Stimulated activated CD4-positive, alpha-beta T cell treated with anti-CD3 and anti-CD28 coated beads, Interleukin-2, amount 100 ng/mL, for 48 hours (primary cell): ENCODE measurements around the gene CIRBP.
A peak's percentile ranks its signal among the peaks of the same experiment; 100 is the strongest.

Experiments
- DNase-seq, 2 donors: peaks; one replicate each; pipeline ENCODE4 v3.0.0-alpha.2; 2020

The CIRBP gene

GRCh38 chr19:1270213-1270853 lies 1.2 kb downstream of the CIRBP start:
- no peak for DNase-seq

- no peak for DNase-seq
These were observed 1.9 kb downstream of the CIRBP start for GRCh38 chr19:1270854-1271527.

GRCh38 chr19:1271528-1272422 lies 2.6 kb downstream of the CIRBP start:
- DNase-seq, result no peak

DNA sequence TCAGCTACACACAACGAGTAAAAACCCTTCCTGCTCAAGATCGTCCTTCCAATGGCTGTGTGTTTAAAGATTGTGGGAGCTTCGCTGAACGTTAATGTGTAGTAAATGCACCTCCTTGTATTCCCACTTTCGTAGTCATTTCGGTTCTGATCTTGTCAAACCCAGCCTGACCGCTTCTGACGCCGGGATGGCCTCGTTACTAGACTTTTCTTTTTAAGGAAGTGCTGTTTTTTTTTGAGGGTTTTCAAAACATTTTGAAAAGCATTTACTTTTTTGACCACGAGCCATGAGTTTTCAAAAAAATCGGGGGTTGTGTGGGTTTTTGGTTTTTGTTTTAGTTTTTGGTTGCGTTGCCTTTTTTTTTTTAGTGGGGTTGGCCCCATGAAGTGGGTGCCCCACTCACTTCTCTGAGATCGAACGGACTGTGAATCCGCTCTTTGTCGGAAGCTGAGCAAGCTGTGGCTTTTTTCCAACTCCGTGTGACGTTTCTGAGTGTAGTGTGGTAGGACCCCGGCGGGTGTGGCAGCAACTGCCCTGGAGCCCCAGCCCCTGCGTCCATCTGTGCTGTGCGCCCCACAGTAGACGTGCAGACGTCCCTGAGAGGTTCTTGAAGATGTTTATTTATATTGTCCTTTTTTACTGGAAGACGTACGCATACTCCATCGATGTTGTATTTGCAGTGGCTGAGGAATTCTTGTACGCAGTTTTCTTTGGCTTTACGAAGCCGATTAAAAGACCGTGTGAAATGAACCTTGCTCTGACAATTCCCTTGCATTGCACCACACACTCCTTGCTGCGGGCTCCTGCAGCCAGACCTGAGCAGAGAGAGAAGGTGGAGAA lies 3.5 kb downstream of the CIRBP start:
- DNase-seq, result no peak

DNA sequence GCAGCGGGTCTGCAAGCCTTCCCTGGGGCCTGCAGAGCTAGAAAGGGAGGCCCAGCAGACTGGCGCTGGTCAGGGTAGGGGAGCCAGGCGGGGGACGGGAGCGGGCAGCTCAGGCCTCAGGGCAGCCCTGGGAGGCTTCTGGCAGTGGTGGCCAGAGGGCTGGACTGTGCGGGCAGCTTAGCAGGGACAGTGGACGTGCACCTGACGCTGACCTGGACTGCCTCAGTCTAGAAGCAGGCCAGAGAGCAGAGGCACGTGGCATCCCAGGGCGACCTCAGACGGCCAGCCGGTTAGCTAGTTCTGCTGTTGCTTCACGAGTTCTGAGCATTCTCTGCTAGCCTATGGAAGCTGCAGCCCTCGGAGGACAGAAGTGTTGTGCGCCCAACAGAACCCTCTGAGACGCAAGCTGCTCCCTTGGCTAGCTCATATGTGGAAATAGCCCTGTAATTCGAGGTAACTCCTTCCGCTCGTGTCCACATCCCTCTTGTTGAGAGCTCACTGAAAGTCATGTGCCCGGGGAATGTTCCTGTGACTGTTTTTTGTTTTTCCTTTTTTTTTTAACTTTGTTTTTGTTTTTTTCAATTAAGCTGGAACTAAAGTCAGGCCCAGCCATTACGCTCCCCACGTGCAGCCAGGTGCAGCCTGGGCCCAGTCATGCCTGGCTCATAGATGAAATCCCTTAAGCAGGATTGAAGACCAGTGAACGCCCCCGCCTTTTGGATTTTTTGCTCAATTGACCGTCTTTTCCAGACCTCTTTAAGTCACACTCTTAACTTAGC lies 4.3 kb downstream of the CIRBP start:
- DNase-seq, result no peak

- no peak for DNase-seq
These were observed 5.1 kb downstream of the CIRBP start for GRCh38 chr19:1274081-1274851.

- no peak for DNase-seq
These were observed 5.7 kb downstream of the CIRBP start for GRCh38 chr19:1274852-1275259.

- DNase-seq, result peak; percentile 93
These were observed 6.3 kb downstream of the CIRBP start, which contains the start of gene FAM174C for GRCh38 chr19:1275260-1275975. Gene FAM174C, plus strand, starts transcription at chr19:1275530. Its CDS starts 20 bp downstream, at chr19:1275550.

DNA sequence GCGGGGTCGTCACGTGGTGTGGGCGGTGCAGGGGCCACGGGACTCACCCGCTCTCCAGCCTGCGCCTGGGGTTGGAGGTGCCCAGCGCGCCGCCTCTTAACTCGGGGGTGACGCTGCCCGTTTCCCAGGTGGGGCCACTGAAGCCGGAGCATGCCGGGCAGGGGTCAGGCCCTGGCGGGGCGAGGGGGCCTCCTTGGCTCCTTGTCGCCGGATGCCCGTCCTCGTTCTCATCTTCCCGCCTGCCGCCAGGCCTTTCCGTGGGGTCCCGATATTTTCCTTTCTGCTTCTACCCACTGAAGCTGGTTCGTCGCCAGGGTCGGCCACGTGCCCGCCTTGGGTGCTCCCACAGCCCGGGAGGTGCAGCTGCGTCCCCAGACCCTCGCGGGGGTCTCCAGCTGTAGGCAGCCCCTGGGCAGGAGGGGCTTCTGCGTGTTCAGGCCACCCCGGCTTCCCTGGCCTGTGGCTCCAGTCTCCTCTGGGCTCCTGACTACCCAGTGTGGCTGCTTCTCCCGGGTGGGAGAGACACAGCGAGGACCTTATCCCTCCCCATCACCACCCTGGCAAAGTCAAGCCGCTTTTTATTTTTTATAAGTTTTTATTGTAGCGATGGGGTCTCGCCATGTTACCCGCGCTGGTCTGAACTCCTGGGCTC lies 7.0 kb downstream of the CIRBP start:
- no peak for DNase-seq

- DNase-seq, result no peak
These were observed 7.5 kb downstream of the CIRBP start for GRCh38 chr19:1276628-1277022.

DNA sequence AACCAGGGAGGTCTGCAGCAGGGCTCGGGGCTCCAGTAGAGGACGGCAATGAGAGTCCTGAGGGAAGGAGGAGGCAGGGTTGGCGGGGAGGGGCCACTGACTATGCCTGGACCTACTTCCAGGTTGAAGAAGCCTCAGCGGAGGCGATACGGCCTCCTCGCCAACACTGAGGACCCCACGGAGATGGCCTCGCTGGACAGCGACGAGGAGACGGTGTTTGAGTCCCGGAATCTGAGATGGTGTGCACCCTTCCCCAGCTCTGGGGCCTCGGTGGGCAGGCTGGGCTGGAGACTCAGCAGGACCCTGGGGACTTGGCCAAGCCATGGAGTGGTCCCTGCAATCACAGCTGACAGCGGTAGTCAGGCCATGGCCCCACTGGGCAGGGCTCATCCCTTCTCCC lies 7.9 kb downstream of the CIRBP start:
- no peak for DNase-seq

GRCh38 chr19:1278074-1278473 lies 8.9 kb downstream of the CIRBP start:
- DNase-seq, result no peak

DNA sequence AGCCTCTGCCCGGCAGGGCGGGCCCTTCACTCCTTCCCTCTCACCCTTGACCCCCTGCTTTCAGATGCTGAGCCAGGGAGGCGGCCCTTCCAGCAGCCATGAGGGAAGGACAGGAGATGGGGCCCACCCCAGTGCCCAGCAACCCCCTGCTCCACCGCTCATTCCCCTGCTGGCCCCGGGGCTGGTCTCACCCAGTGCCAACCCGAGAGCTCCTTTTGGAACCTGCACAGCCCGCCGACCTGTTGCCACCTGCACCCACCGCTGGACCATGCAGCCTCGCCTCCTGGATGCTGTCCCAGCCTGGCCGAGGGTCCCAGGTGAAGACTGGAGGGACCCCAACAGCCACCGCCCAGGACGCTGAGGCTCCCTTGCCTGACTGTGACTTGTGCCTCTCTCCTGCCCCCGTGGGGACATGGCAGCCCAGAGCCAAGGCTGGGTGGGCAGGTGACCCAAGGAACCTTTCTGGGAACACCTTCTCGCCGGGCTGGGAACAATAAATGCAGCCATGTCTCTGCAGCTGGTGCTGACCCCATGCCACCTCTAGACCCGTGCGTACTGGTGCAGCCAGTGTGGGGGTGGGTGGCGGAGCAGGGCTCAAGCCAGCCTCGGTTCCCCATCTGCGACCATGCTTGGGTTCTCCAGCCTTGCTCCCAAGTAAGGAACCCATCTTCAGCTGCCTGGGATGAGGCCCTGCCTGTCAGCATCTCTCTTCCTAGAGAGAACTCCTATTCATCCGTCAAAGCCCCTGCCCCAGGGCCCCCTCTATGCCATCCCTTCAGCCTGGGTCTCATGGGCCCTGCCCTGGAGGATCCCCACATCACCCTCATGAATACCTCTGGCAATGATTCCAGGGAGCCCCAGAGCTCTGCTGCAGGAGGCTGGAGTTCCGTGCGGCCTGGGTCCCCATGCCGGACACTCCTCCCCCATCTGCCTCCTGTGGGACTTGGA lies 9.9 kb downstream of the CIRBP start:
- DNase-seq, result no peak

DNA sequence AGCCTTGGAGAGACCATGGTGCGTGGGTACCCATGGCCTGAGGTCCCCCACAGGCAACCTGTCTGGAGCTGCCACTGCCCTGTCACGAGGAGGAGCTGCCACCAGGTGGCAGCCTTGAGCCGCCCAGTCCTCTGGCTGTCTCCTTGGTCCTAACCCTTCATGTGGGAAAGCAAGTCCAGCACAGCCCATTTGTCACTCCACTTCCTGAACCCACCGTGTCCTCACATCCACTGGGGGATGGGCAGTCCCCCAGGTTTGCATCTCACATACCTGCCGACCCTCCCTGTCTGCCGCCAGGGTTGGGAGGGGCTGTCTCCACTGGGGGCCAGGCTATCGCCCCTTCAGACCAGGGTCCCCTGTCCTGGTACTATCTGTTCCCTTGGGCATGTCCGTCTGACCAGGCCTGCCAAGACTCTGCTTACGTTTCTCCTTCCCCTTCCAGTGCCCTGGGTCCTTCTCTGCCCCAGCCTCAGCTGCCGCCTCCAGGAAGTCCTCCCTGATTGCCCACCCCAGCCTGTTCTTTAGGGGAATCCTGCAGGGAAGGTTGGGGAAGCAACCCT lies 10.7 kb downstream of the CIRBP start:
- peak; percentile 80 to 84 for DNase-seq

DNA sequence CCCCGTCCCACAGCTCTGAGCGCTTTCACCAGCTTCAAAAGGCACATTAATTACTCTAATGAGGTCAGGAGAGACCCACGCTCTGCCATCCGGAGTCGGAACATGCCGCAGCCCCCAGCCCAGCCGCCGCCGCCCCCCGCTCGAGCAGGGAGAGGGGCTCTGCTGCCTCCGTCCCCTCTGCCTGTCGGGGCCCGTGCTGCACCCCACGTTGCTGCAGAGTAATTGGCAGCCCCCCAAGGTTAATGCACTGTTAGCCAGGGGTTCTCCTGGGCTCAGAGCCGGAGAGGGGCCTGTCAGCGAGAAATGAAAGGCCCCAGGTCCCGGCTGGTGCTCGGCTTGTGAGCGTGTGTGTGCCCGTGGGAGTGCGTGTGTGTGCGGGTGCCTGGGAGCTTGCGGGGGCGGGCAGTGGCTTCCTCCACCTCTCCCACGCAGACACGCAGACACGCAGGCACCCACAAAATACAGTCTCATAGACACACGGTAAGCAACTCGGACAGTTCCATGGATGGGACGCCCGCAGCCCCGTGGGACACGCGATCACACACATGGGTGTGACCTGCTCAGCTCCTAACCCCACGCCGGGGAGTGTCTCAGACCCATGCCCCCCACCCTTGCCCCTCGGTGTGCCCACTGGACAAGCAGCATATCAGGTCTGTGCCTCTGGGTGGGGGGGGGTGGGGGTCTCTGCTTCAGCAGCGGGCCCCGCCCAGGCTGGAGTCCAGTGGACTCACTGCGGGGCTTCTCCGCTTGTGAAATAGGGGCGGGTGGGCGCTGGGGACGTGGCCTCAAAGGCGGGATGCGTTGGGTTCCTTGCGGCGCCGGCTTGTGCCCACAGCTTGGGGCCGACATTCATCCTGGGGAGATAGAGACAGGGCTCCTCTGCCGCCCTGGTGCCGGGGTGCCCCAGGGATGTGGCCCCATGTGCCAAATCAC lies 11.8 kb downstream of the CIRBP start:
- DNase-seq, result no peak

DNA sequence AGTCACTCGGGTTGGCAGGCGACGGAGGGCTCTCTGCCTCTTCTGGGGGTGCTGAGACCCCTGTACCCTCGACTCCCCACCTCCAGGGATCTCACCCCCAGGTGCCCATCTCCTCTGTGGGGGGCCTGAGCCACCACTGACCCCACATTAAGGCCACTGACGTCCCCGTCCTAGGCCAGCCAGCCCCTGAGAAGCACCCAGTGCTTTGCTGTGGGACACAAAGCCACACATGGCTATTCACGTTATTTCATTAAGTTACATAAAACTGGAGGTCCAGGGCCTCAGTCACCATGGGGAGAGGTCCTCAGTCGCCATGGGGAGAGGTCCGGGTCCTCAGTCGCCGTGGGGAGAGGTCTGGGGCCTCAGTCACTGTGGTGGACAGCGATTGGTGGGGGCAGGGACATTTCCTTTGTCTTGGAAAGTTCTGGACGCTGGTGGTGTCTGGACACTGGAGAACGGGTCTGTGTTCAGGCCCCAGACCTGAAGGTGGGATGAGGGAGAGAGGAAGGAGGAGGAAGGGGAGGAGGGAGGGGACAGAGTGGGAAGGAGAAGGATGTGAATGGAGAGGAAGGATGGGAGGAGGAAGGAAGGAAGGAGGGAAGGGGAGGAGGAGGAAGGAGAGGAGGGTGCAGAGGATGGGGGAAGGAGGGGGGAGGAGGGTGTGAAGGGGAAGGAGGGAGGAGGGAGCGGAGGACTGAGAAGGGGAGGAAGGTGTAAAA lies 12.6 kb downstream of the CIRBP start:
- no peak for DNase-seq
